K562 (cell line): Measurements from ENCODE around the gene FCHSD1. TPM values are rescaled to one million over a fixed set of nuclear protein-coding genes. Genes with fewer than 3 reads are reported as not detected.

Source experiments
- ERF ChIP-seq: fragments of 450-650 bp; formaldehyde crosslinking; IDR thresholded peaks from 2 replicates; pipeline ENCODE4 v1.4.0; 2020; ENCODE audit warnings: mild to moderate bottlenecking, mixed read lengths
- FOXJ3 ChIP-seq: sonication (generic); formaldehyde crosslinking; IDR thresholded peaks from 2 replicates; pipeline ENCODE4 v1.4.0; 2020; ENCODE audit warnings: mild to moderate bottlenecking, missing genetic modification reagents
- GABPA ChIP-seq: fragments of 200-800 bp; sonication (Bioruptor generic); conservative IDR thresholded peaks from 2 replicates; pipeline ENCODE4 v1.6.1; 2016; ENCODE audit warnings: low read depth, missing genetic modification characterization, missing compliant biosample characterization
- HCFC1 ChIP-seq: IDR thresholded peaks from 2 replicates; pipeline ENCODE4 v1.6.1; 2012; ENCODE audit warnings: low read depth, low read length, improper control_type of control experiment
- JUND ChIP-seq, 2 experiments: IDR thresholded peaks; 2 replicates in 1 of 2; 3 replicates in 1 of 2; pipeline ENCODE4 v1.6.1; 2011; ENCODE audit warnings: borderline replicate concordance in 2 of 2, low read depth in 2 of 2, low read length in 2 of 2, improper control_type of control experiment in 1 of 2, missing biosample characterization in 1 of 2, missing genetic modification characterization in 1 of 2, missing genetic modification reagents in 1 of 2
- KLF10 ChIP-seq: fragments of 250-450 bp; sonication (Bioruptor Pico); IDR thresholded peaks from 2 replicates; pipeline ENCODE4 v1.6.1; 2021; ENCODE audit warnings: matching md5 sums
- MTF1 ChIP-seq: fragments of 250-450 bp; sonication (Bioruptor Pico); IDR thresholded peaks from 2 replicates; pipeline ENCODE4 v1.9.0; 2021; ENCODE audit warnings: moderate library complexity, mild to moderate bottlenecking, inconsistent platforms, borderline replicate concordance
- NCOA2 ChIP-seq, 2 experiments: fragments of 450-650 bp; IDR thresholded peaks; 2 replicates each; pipeline ENCODE4 v1.6.1; 2018; ENCODE audit warnings: mild to moderate bottlenecking in 2 of 2, moderate library complexity in 1 of 2; ENCODE audit not compliant: partially characterized antibody in 2 of 2
- PHB ChIP-seq: fragments of 250-450 bp; sonication (Bioruptor Pico); IDR thresholded peaks from 2 replicates; pipeline ENCODE4 v1.5.0; 2021
- PHB2 ChIP-seq: fragments of 450-650 bp; IDR thresholded peaks from 2 replicates; pipeline ENCODE4 v1.6.1; 2017; ENCODE audit warnings: low read depth
- PHF20 ChIP-seq: fragments of 450-650 bp; IDR thresholded peaks from 2 replicates; pipeline ENCODE4 v1.6.1; 2018; ENCODE audit not compliant: partially characterized antibody
- RBM15 ChIP-seq: fragments of 200-400 bp; formaldehyde crosslinking; IDR thresholded peaks from 2 replicates; pipeline ENCODE4 v1.6.1; 2018; ENCODE audit warnings: mild to moderate bottlenecking, low read length, moderate library complexity; ENCODE audit not compliant: insufficient read depth
- SMAD1 ChIP-seq: fragments of 150-350 bp; IDR thresholded peaks from 2 replicates; pipeline ENCODE4 v1.6.1; 2014; ENCODE audit warnings: low read length, low read depth; ENCODE audit not compliant: partially characterized antibody
- SMAD4 ChIP-seq: fragments of 250-450 bp; sonication (Bioruptor Pico); conservative IDR thresholded peaks from 2 replicates; pipeline ENCODE4 v1.8.0; 2021; ENCODE audit warnings: inconsistent platforms, mild to moderate bottlenecking, moderate library complexity
- SMARCE1 ChIP-seq: fragments of 450-650 bp; IDR thresholded peaks from 2 replicates; pipeline ENCODE4 v1.7.1; 2016; ENCODE audit warnings: mild to moderate bottlenecking
- STAT5A ChIP-seq: IDR thresholded peaks from 2 replicates; pipeline ENCODE4 v1.6.1; 2012; ENCODE audit warnings: low read length, inconsistent platforms, borderline replicate concordance
- ZKSCAN3 ChIP-seq: fragments of 250-450 bp; sonication (Bioruptor Pico); IDR thresholded peaks from 2 replicates; pipeline ENCODE4 v1.4.0; 2020
- ZNF384 ChIP-seq: IDR thresholded peaks from 2 replicates; pipeline ENCODE4 v1.6.1; 2012; ENCODE audit warnings: low read depth, low read length, improper control_type of control experiment
- ZNF551 ChIP-seq: fragments of 250-450 bp; sonication (Bioruptor Pico); IDR thresholded peaks from 2 replicates; pipeline ENCODE4 v1.5.0; 2021; ENCODE audit warnings: mild to moderate bottlenecking, moderate library complexity
- polyA plus RNA-seq, 8 experiments: library from polyadenylated mRNA; depleted of rRNA in 4 of 8; stranded (reverse) in 5 of 8; unstranded in 3 of 8; fragments of >200 nt; fragmentation: Nextera tagmentation in 2 of 8; fragmentation: Illumina TruSeq in 1 of 8; extraction: Ambion mirVana in 2 of 8; extraction: Trizol in 1 of 8; gene quantifications; 2 replicates each; pipeline versions ENCODE4 v1.2.1 to v1.2.3, GENCODE V29; 2011 to 2014; ENCODE audit warnings: inconsistent platforms in 1 of 8, missing spikeins in 1 of 8
- total RNA-seq, 7 experiments: library from RNA; depleted of rRNA in 6 of 7; stranded (reverse); fragments of >200 nt in 6 of 7; fragmentation: Illumina TruSeq in 2 of 7; extraction: Trizol in 2 of 7; gene quantifications; 2 replicates each; pipeline versions ENCODE4 v1.2.1 to v1.2.3, GENCODE V29; 2011 to 2021; ENCODE audit warnings: low replicate concordance in 1 of 7
- TF ChIP-seq, protein P1 (sequence below): fragments of 250-450 bp; sonication (Bioruptor Pico); IDR thresholded peaks from 2 replicates; pipeline ENCODE4 v1.4.0; 2020
- TF ChIP-seq, protein P2 (sequence below), 3 experiments: fragments of 200-800 bp in 1 of 3; sonication (Bioruptor generic) in 1 of 3; sonication (generic) in 1 of 3; formaldehyde crosslinking in 1 of 3; IDR thresholded peaks; 2 replicates each; pipeline versions ENCODE4 v1.6.1 to v1.8.0; 2016 to 2022; ENCODE audit warnings: mild to moderate bottlenecking in 2 of 3, missing compliant biosample characterization in 2 of 3, missing genetic modification characterization in 2 of 3, missing genetic modification reagents in 1 of 3
- TF ChIP-seq, protein P3 (sequence below), 2 experiments: IDR thresholded peaks; 2 replicates each; pipeline ENCODE4 v1.6.1; 2012; ENCODE audit warnings: improper control_type of control experiment in 2 of 2, low read depth in 2 of 2, low read length in 2 of 2, borderline replicate concordance in 1 of 2

The FCHSD1 gene
- total and polyA plus RNA-seq, 9 of the 15 experiments (the other 6 are each of a cell fraction or from before 2014, with no cell fraction given) = 0.35 to 37.5 (median 13.6) TPM

DNA sequence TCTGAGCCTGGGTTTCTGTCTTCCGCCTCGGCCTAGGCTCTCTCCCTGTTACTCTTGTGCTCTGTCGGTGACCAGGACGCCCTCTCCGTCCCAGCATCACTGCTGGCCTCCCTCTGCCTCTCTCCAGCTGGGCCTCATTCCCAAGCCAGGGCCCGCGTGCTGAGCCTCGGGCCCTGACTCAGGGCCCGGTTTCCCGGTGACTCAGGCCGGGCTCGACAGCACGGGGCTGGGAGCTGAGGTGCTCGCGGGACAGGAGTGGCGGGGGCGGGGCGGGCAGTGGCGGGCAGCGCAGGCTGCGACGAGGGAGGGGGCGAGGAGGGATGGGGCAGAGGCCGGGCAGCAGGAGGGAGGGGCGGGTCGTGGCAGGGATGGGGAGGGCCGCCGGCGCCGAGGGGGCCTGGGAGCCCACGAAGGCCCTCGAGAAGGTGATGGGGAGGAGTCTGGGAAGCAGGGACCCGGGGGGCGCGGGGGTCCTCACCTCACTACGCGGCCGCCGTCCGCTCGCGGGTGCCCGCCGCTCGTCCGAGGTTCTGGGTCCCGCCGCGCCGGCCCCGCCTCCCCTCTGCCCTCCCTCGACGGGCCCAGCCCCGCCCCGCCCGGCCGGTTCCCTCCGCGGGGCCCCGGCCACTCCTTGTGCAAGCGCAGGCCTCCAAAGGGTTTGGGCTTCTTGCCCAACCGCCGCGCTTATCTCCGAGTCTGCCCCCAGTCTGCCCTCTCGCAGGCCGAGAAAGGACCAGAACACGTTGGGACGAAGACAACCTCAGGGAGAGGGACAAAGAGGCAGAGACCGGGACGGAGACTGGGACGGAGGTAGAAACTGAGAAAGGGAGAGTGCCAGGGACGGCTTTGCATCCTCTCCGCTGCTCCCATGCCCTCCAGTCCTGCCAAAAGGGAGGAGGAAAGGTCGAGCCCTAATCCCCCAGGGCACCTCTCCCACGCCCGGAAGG lies 30.8 kb upstream of the FCHSD1 start, which contains the start of gene ARAP3 (continued):
- TF ChIP-seq, protein P1, sequence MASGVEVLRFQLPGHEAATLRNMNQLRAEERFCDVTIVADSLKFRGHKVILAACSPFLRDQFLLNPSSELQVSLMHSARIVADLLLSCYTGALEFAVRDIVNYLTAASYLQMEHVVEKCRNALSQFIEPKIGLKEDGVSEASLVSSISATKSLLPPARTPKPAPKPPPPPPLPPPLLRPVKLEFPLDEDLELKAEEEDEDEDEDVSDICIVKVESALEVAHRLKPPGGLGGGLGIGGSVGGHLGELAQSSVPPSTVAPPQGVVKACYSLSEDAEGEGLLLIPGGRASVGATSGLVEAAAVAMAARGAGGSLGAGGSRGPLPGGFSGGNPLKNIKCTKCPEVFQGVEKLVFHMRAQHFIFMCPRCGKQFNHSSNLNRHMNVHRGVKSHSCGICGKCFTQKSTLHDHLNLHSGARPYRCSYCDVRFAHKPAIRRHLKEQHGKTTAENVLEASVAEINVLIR (CRISPR knock-in tag) = 0 out of 2 replicates have a peak, but pooled peaks have one; percentile 28
- no peak for TF ChIP-seq SMAD1
- TF ChIP-seq GABPA (tag) = no peak; the same call in 1 of the 2 replicates
- TF ChIP-seq PHF20 = no peak
- TF ChIP-seq RBM15 = no peak
- no peak for TF ChIP-seq FOXJ3 (CRISPR knock-in tag)
- peak; percentile 91 for TF ChIP-seq SMAD4 (CRISPR knock-in tag)
- no peak for TF ChIP-seq ZNF384
- no peak; the same call in 1 of the 2 replicates for TF ChIP-seq SMARCE1
- no peak for TF ChIP-seq ZKSCAN3 (CRISPR knock-in tag)
- TF ChIP-seq ZNF551 (CRISPR knock-in tag) = no peak
- no peak; the same call in 1 of the 2 replicates for TF ChIP-seq JUND (IDR thresholded peaks at IDR 0.05; ENCODE audit: borderline replicate concordance, low read depth, low read length)
- TF ChIP-seq JUND (tag; IDR thresholded peaks at IDR 0.05; ENCODE audit: borderline replicate concordance, low read depth, low read length) = no peak
- TF ChIP-seq, protein P2, sequence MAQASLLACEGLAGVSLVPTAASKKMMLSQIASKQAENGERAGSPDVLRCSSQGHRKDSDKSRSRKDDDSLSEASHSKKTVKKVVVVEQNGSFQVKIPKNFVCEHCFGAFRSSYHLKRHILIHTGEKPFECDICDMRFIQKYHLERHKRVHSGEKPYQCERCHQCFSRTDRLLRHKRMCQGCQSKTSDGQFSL (CRISPR knock-in tag; IDR thresholded peaks at IDR 0.05) = no peak
- TF ChIP-seq, protein P2 (tag; IDR thresholded peaks at IDR 0.05) = no peak
- TF ChIP-seq, protein P3, sequence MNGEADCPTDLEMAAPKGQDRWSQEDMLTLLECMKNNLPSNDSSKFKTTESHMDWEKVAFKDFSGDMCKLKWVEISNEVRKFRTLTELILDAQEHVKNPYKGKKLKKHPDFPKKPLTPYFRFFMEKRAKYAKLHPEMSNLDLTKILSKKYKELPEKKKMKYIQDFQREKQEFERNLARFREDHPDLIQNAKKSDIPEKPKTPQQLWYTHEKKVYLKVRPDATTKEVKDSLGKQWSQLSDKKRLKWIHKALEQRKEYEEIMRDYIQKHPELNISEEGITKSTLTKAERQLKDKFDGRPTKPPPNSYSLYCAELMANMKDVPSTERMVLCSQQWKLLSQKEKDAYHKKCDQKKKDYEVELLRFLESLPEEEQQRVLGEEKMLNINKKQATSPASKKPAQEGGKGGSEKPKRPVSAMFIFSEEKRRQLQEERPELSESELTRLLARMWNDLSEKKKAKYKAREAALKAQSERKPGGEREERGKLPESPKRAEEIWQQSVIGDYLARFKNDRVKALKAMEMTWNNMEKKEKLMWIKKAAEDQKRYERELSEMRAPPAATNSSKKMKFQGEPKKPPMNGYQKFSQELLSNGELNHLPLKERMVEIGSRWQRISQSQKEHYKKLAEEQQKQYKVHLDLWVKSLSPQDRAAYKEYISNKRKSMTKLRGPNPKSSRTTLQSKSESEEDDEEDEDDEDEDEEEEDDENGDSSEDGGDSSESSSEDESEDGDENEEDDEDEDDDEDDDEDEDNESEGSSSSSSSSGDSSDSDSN (IDR thresholded peaks at IDR 0.05; ENCODE audit: borderline replicate concordance in 1 of 2, low read depth in 2 of 2, low read length in 2 of 2) = peak; percentile 85 to 93; a peak in 3 of 4 replicates
- TF ChIP-seq ERF = no peak
- TF ChIP-seq NCOA2 (IDR thresholded peaks at IDR 0.05; ENCODE audit: partially characterized antibody in 2 of 2) = no peak
- TF ChIP-seq PHB (CRISPR knock-in tag) = no peak
- 0 out of 2 replicates have a peak, but pooled peaks have one; percentile 13 for TF ChIP-seq HCFC1
- no peak for TF ChIP-seq PHB2
- TF ChIP-seq STAT5A = no peak
- TF ChIP-seq MTF1 (CRISPR knock-in tag) = no peak
- no peak for TF ChIP-seq KLF10 (CRISPR knock-in tag)
